Prostate gland (tissue), 2 donors: ENCODE data around the gene ZNF331.

Experiments used
- CTCF ChIP-seq, 4 experiments: fragments of 200-600 bp in 2 of 4; fragments of 450-650 bp in 2 of 4; sonication (generic) in 2 of 4; IDR thresholded peaks; 1 replicate in 3 of 4; 2 replicates in 1 of 4; pipeline ENCODE4 v1.5.1; 2016 to 2019; ENCODE audit warnings: antibody characterized with exemption in 4 of 4, mild to moderate bottlenecking in 2 of 4, moderate library complexity in 2 of 4
- POLR2AphosphoS5 ChIP-seq: sonication (generic); formaldehyde crosslinking; IDR thresholded peaks from one replicate; pipeline ENCODE4 v1.6.1; 2017; ENCODE audit warnings: antibody characterized with exemption

- TF ChIP-seq CTCF (IDR thresholded peaks at IDR 0.05) (no peak), POLR2AphosphoS5 (no peak)
Measured at GRCh38 chr19:53600217-53600616, 62.3 kb downstream of the ZNF331 start.
